ENCODE data around the gene RUNDC1. TPM values are rescaled to one million over a fixed set of nuclear protein-coding genes. Genes with fewer than 3 reads are reported as not detected.

RUNDC1 gene
- total and polyA plus RNA-seq, 2 of the 8 experiments (the other 6 are each of a cell fraction or from before 2014, with no cell fraction given) = 7.9 to 11.9 TPM

- Histone ChIP-seq H3K36me3 (ENCODE audit: control insufficient read depth in 2 of 4, insufficient read depth in 4 of 4, low read length in 3 of 4) (peaks cover 10 to 41% (median 27%) of the 10 kb centered on the region in 4 experiments), H3K9ac (replicated peaks in 1 of 4; ENCODE audit: extremely low read depth in 1 of 4, low read depth in 3 of 4, low read length in 3 of 4) (no peak overlapping the region), H2BK5ac (ENCODE audit: low read depth, low read length) (no peak overlapping the region), H3K14ac (ENCODE audit: insufficient read length) (no peak overlapping the region), H2BK15ac (ENCODE audit: low read length) (no peak overlapping the region), H2AFZ (ENCODE audit: low read length) (no peak overlapping the region), H2BK12ac (ENCODE audit: low read depth, low read length) (no peak overlapping the region), H2BK120ac (replicated peaks; ENCODE audit: low read depth, low read length) (no peak overlapping the region), H3K18ac (ENCODE audit: extremely low read depth, low read length) (no peak overlapping the region), H4K20me1 (replicated peaks in 1 of 2; ENCODE audit: control insufficient read depth in 1 of 2, insufficient read depth in 2 of 2, low read length in 2 of 2) (no peaks in the 10 kb centered on the region), H3K4me3 (ENCODE audit: extremely low read depth in 1 of 4, insufficient read depth in 2 of 4, low read depth in 3 of 4, low read length in 4 of 4) (no peak overlapping the region), H3K27ac (ENCODE audit: low read depth, low read length) (no peak overlapping the region), H3K4me2 (ENCODE audit: insufficient read depth in 1 of 2, low read depth in 2 of 2, low read length in 2 of 2) (no peak overlapping the region), H2AK5ac (ENCODE audit: low read depth, low read length) (no peak overlapping the region), H3K56ac (replicated peaks; ENCODE audit: insufficient read length, low read depth, low read length) (no peak overlapping the region), H4K91ac (replicated peaks; ENCODE audit: insufficient read length, low read length) (no peak overlapping the region), H4K5ac (ENCODE audit: insufficient read length, low read depth, low read length) (no peak overlapping the region), H3K4me1 (replicated peaks in 1 of 4; ENCODE audit: control insufficient read depth in 3 of 4, insufficient read depth in 4 of 4, low read length in 3 of 4) (no peaks in the 10 kb centered on the region), H3K9me3 (ENCODE audit: insufficient read depth in 2 of 2, low read depth in 1 of 2, low read length in 1 of 2) (no peaks in the 10 kb centered on the region), H4K8ac (ENCODE audit: extremely low read depth, insufficient read depth, low read length) (no peak overlapping the region), H3K4ac (replicated peaks; ENCODE audit: insufficient read length, low read depth, low read length) (no peak overlapping the region), H3K79me2 (ENCODE audit: control insufficient read depth in 1 of 2, insufficient read depth in 2 of 2, low read length in 2 of 2) (no peaks in the 10 kb centered on the region), H2BK20ac (ENCODE audit: low read length) (no peak overlapping the region), H3K79me1 (ENCODE audit: low read depth, low read length) (no peaks in the 10 kb centered on the region), H3K27me3 (replicated peaks in 1 of 4; ENCODE audit: control insufficient read depth in 3 of 4, extremely low read depth in 1 of 4, insufficient read depth in 3 of 4, low read length in 3 of 4) (no peaks in the 10 kb centered on the region), H3K23ac (ENCODE audit: insufficient read length) (no peak overlapping the region), H3K23me2 (ENCODE audit: low read depth, low read length) (no peaks in the 10 kb centered on the region)
- FAIRE-seq = no peak
- no peak for DNase-seq (ENCODE audit: low read depth in 1 of 2, low spot score in 2 of 2)
- TF ChIP-seq SP1 (IDR thresholded peaks at IDR 0.05; ENCODE audit: low read depth, low read length) (no peak), CTBP2 (IDR thresholded peaks at IDR 0.05; ENCODE audit: borderline replicate concordance, insufficient read depth, insufficient read length, low read length) (no peak), FOSL1 (IDR thresholded peaks at IDR 0.05; ENCODE audit: insufficient read depth, low read depth, low read length) (no peak), EP300 (IDR thresholded peaks at IDR 0.05; ENCODE audit: borderline replicate concordance in 1 of 2, low read depth in 2 of 2, low read length in 2 of 2) (no peak), KDM5A (IDR thresholded peaks at IDR 0.05; ENCODE audit: low read length) (no peak)
- CTCF ChIA-PET (ENCODE audit: partially characterized antibody) = interaction anchor here (1.1 to 1.5 kb wide), 2 partner anchors 21 to 105 kb away, joined by 3 read pairs; no protein-coding TSS in a partner anchor
- POLR2A ChIA-PET (ENCODE audit: partially characterized antibody) = interaction anchor here (1.9 to 2.0 kb wide), 2 partner anchors 12 to 48 kb away, joined by 6 to 7 read pairs; partner anchors contain the start of gene RPL27
- 92% methylated on average over 13 of the region's 13 CpGs; no CpG with 5 or more reads in 1 of the 2 experiments for WGBS, 2 experiments (ENCODE audit: extremely low coverage in 1 of 2, insufficient coverage in 1 of 2, insufficient read length in 1 of 2, insufficient replicate concordance in 2 of 2, low coverage in 1 of 2, low lambda C conversion rate in 2 of 2, missing lambda C conversion rate in 1 of 2)
Measured at GRCh38 chr17:42950044-42950783, 30.2 kb upstream of the RUNDC1 start.
